Stimulated activated CD4-positive, alpha-beta T cell treated with anti-CD3 and anti-CD28 coated beads, Interleukin-4, amount 100 ng/mL, for 4 hours (primary cell): ENCODE data around the gene ADAMTS20.
"Not testable (repeated sequence)": the region's sequence is repeated elsewhere in the genome, so short reads cannot be mapped to it uniquely, and the experiment has no call there.

Experiments used
- DNase-seq, 2 experiments: peaks; one replicate each; pipeline ENCODE4 v3.0.0-alpha.2; 2020

The ADAMTS20 gene

DNA sequence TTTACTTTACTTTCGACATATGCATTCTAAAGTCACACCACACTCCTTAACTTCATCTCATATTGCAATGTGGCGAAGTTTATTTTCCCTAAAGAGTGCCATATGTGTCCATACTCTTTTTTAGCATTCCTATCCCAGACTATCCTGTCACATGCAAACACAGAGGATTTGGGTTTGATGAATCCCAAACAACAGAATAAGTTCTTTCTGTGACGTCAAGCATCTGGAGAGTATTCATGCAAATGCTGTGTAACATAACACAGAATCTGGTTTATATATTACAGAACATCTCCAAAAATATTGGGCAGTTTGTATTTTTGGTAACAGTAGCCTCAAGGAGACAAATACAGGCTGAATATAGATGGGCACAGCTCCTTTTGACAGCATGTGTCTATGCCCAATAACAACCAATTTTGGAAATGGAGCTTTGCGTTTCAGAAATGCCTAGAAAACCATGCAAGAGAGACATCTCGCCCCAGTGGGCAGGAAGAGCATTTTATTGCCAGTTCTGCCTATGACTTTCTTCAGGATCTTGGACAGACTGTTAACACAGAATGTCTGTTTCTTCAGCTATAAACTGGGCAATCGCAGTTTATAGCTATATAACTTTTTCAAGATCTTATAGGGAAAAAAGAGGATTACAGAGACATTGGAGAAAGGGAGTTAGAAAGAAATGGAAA lies 190.8 kb downstream of the ADAMTS20 start:
- DNase-seq: no peak

DNA sequence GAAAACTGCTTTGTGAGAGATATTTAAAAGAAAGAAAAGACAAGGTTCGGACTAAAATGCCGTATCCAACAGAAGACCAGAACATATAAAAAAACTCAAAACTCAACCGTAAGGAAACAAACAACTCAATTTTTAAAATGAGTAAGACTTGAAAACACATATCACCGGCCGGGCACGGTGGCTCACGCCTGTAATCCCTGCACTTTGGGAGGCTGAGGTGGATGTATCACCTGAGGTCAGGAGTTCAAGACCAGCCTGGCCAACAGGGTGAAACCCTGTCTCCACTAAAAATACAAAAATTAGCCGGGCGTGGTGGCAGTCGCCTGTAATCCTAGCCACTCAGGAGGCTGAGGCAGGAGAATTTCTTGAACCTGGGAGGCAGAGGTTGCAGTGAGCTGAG lies 192.0 kb downstream of the ADAMTS20 start:
- not testable (repeated sequence) for DNase-seq

DNA sequence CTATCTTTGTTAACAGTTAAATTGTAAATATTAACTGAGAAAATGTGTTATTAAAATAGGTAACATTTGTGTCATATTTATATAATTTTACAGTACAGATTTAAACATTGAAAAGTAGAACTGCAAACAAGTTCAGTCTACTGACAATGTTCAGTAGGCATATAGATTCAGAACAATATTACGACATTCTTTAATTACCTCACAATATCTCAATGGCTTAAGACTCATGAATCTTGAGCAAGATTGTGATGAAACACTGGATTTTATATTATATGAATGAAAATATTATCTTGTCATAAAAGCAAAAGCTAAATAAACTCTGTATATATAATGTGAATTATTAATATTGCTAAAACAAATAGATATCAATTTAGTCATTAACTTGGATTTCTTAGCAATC lies 194.9 kb downstream of the ADAMTS20 start:
- no peak for DNase-seq

DNA sequence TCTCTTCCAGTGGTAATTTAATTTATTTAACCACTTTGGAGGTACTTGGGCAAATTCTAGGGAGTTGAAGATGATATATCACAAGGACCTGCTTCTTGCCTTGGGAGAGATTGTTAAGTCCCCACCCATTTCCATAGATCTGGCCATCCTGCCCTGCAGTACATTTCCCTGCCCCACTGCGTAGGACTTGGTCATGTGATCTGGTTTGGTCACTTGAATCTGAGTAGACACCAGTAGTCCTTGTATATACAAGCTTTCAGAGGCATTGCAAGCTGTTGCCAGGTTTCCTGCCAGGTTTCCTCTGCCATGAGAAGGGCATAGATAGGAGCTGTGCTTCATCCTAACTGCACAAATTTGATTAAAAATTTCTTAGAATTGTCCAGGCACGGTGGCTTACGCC lies 200.0 kb downstream of the ADAMTS20 start:
- DNase-seq: no peak

DNA sequence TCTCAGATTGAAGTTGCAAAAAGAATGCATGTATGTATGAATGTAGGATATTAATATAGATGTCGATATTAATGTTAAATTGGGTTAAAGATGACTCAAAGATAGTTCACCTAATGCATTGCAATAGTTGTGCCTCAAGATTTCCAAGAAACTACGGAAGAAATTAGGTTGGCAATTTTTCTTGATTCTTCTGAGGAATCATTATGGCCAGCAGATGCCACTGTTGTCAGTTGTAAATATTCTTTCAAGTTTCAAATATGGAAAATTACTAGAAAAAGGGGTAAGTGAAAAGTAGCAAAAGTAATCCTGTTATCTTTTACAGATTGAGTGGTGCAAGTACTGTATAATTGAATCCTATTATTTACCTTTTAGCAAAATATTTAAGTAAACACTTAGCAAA lies 202.1 kb downstream of the ADAMTS20 start:
- DNase-seq: no peak

DNA sequence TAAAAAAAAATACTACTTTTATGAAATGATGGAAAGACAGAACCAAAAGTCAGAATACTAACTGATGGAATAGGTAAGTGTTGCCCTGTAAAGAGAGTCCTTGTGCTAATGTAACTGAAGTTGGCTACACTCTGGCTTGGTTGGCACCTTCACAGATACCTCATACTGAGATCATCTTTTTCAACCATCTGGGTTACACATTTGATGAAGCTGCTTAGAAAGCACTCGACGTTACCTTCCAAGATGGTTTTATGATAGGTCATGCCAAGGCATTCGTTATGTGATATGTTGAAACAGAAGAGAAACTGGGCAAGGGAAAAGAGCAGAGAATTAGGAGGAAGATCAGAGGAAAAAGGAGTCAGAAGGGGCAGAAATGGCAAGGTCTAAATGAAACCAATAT lies 203.8 kb downstream of the ADAMTS20 start:
- no peak for DNase-seq

DNA sequence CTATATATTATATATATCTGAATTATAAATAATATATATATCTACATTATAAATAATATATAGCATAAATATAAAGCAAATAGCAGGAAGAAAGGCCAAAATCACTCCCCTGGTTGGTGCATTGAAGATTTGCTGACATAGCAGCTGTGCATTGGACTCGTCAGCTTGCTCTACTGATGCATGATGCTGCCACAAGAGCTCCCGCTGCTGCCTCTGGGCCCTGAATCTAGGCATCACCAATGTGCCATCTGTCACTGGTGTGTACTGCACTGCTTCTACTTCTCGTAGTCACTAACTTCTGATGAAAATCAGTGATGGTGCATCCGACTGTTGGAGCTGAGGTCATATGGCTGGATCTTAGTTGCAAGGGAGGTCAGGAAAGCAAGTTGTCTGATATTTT lies 205.0 kb downstream of the ADAMTS20 start:
- DNase-seq: no peak

DNA sequence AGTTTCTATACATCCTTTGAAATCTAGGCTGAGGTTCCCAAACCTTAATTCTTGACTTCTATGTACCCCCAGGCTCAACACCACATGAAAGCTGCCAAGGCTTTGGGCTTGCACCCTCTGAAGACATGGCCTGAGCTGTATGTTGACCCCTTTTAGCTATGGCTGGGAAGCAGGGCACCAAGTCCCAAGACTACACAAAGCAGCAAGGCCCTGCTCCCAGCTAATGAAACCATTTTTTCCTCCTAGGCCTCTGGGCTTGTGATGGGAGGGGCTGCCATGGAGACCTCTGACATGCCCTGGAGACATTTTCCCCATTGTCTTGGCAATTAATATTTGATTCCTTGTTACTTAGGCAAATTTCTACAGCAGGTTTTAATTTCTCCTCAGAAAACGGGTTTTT lies 207.0 kb downstream of the ADAMTS20 start:
- DNase-seq: no peak

DNA sequence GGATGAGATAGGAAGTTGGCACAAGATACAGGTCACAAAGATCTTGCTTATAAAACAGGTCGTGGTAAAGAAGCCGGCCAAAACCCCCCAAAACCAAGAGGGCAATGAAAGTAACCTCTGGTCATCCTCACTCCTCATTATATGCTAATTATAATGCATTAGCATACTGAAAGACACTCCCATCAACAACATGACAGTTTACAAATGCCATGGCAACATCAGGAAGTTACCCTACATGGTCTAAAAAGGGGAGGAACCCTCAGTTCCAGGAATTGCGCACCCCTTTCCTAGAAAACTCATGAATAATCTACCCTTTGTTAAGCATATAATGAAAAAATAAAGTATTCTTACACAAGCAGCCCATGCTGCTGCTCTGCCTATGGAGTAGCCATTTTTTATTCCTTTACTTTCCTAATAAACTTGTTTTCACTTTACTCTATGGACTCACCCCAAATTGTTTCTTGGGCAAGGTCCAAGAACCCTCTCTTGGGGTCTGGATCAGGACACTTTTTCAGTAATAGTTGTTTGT lies 210.2 kb downstream of the ADAMTS20 start:
- DNase-seq: not testable (repeated sequence)

DNA sequence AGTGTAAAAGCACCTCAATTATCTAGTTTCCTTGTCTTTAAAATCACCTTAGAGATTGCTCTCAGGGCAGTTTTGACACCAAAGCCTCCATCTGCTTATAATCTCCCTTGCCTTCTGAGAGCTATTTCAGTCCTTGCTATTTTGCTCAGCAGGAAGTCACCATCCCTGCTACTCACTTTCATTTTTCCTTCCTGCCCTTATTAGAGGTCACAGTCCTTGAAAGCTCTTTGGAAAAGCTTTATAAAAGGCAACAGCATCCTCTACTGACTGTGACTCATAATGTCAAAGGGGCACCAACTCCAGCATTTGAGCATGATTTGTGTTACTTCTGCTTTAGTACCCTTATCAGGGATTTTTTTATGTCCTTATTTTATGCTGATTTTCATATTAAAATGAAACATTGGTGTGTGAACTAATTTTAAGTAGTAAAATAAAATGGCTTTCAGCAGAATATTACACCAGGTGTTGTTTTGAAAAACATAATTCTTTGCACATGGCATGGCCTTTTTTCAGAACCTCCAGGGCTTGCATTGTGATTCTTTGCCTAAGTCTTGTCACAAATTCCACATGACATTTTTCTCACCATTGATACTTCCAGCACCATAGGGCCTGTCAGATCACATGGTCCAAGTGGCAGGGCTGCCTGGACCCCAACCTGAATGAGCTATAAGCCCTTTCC lies 213.0 kb downstream of the ADAMTS20 start:
- DNase-seq: no peak

DNA sequence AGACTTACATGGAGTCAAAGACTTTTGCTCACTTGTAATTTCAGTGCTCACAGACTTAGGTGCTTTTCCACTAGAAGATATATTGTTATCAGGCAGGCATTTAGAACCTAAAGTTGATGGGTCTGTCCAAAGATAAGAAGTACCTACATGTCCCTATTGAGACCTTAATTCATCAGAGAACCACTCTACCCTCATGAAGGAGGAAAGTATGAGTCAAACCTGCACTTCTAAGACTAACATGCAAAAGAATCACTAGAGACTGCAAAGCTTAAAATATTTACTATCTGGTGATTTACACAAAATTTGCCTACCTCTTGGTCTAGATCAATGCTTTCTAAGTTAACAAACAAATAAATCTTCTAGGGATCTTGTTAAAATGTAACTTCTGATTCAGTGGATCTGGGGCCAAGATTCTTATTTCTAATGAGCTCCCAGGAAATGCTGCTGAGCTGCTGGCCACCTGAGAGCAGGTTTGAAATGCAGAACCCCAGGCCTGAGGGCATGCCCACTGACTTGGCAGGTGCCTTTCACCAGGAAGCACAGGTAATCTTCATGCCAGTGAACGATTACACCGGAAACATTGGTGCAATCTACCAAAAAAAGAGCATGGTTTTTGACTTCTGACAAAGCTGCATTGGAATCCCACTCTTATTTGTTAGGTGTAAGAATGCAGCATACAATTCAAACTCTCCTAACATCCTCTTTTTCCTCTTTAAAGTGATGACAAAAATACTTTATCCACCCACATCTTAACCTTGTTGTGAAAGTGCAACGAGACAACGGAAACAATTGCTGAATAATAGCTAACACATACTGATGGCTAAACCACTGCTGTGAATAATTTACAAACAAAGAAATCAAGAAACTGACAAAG lies 214.2 kb downstream of the ADAMTS20 start:
- no peak for DNase-seq

DNA sequence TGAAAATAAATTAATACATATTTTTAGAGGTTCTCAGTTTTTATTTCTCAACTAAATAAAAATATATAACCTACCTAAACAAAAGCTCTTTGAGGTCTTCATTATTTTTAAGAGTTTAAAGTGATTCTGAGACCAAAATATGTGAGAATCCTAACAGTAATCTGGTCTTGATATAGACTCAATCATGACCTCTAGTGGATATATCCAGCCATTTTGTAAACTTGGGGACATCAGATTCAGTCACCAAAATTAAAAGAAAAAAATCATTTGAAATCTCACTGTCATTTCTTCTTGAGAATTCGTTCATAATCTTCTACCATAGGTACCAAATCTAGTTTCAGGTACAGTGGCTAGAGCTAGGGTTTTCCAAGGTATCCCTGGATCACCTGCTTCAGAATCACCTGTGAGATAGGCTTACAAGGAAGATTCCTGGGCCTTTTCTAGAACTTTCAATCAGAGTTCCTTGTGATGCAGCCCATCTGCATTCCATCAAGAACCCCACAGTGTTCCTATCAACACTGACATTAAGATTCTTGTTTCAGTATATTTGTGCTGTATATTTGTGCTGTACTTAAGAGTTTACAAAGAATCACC lies 214.9 kb downstream of the ADAMTS20 start:
- DNase-seq: no peak

DNA sequence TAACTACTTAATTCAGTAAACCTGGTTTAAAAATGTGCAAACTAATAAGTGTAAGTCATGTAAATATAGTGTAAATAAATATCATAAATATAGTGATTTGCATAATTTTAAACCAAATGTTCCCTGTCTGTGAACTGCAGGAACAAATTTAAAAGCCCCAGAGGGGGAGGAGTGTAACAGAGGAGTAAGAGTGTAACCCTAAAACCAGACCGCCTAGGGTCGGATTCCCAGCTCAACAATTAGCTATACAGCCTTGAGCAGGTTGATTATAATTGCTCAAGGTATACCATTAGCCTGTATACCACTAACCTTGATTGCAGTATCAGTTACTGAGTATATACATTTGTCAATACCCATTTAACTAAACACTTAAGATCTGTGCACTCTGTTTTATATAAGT lies 218.4 kb downstream of the ADAMTS20 start:
- no peak for DNase-seq

DNA sequence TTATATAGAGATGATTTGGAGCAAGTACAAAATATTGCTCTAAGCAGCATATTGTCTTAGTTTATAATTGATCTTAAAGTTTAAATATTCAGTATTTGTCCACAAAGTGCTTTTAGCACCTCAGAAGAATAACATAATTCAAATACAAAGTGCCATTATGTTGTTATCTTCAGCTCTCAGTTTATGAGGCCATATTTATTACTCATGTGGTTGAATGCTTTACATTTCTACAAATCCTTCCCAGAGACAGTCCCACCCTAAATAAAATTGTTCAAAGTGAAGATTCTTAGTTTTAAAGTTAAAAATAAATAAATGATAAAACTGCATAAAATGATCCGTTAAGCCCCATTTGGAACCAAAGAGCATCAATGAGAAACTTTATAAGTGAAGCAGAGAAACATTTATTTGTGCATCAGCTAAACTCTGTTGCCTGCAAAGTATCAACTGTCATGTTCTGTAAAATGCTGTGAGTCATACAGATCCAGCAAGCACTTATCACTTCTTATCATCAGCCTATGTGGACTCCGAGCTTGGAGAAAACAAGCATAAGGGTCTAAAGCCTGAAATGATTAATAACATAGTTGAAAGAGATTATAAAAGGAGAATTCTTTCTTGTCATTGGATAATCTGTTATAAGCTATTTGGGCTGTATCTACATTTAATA lies 218.9 kb downstream of the ADAMTS20 start:
- no peak for DNase-seq

DNA sequence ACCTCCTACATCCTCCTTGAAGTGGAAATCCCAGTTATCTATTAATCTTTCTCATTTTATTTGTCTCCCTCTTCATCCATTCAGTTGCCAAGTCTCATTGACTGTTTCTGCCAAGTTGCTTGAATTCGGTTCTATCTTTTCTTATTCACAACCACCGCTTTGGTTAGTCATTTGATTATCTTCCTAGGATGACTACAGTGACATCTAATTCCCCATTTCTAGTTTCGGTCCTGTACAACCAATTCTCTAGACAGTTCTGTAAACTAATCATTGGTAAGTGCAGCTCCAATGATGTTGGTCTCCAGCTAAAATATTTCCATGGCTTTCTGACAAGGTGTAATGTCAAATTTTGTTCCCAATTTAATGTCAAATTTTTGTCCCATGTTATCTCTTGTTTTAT lies 220.1 kb downstream of the ADAMTS20 start:
- no peak for DNase-seq

DNA sequence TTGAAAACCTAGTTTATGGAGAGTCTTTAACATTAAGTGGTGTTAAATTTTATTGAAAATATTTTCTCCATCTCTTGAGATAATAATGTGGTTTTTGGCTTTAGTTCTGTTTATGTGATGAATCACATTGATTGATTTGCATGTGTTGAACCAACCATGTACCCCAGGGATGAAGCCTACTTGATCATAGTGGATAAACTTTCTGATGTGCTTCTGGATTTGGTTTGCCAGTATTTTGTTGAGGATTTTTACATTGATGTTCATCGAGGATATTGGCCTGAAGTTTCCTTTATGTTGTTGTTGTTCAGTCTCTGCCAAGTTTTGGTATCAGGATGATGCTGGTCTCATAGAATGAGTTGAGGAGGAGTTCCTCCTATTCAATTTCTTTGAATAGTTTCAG lies 222.6 kb downstream of the ADAMTS20 start:
- DNase-seq: no peak

DNA sequence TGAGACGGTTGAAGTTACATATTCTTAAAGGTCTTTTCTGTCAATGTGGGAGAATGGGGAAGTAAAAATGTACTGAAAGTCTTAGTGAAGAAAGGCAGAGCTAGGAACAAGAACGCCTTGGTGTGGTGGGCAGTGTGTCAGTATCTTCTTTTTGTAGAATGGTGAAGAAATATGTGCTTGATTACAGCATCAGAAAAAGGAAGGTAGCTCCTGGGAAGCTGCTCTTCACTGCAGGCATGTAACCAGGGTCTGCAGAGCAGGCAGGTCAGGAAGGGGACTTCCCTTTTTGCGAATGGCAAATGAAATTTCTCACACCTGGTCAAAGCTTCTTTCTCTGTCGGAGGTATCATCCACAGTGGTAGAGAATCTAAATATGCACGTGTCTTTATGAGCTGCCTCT lies 226.2 kb downstream of the ADAMTS20 start:
- no peak for DNase-seq

DNA sequence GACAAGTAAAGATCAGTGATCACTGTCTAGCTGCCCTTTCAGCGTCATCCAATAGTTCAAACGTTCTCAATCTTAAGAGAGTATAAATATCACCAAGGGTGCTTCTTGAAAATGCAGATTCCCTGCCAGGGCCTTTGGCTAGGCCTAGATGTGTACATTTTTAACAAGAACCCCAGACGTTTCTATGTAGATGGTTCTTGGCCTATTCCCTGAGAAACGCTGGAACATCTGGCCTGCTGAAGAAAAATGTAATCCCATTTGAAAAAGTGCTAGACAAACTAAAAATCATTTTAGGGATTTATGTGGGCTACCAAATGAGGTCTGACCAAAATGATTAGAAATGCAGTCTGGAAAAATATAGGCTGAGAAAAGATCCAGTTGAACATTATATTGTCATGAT lies 231.7 kb downstream of the ADAMTS20 start:
- no peak for DNase-seq

DNA sequence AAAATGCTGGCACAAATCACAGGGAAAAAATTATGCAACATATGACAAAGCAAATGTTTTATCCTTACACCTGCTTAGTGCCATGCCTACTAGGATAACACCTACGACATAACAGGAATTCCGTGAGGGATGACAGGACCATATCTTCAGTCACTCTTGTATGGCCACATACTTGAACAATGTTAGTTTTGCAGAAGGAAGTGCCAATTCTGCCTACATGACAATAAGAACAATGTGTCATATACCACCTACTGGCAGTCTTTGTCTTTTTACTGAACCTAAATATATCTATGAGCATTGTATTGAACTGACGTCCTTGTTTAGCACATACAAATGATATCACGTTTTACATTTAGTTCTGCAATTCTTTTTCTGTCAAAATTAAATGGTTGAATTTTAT lies 234.0 kb downstream of the ADAMTS20 start:
- DNase-seq: no peak

DNA sequence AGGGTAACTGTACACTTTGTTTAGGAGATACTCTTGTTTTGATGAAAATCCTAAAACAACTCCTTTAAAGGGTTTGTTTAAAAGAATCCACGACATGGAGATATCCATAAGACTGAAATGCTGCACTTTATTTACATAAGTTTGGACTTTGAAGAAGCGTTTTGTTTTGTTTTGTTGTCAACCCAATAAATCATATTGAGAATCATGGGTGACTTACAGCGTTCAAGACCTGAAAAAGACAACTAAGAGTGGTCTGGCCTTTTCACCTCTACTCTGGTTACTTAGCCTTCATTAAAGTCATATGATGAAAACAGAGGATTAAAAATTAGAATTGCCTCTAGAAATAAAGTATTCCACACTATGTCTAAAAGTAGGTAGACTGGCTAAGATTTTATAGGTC lies 234.8 kb downstream of the ADAMTS20 start:
- DNase-seq: no peak

DNA sequence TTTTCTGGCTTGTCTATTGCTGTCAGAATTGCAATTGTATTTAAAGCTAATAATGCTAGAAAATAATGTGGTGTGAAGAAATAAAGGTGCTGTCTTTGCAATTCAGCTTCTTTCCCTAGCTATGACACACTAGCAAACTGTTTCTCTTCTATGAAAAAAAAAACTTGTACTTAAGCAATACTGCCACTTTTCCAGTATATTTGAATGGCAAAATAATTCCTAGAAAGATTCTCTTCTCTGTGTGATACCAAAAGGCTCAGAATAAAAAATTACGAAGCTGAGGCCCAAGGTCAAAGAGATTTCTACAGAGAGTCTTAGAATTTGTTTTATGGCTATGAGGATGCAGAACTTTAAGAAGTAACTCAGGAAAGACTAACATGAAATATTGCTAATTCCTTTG lies 235.5 kb downstream of the ADAMTS20 start:
- no peak for DNase-seq

DNA sequence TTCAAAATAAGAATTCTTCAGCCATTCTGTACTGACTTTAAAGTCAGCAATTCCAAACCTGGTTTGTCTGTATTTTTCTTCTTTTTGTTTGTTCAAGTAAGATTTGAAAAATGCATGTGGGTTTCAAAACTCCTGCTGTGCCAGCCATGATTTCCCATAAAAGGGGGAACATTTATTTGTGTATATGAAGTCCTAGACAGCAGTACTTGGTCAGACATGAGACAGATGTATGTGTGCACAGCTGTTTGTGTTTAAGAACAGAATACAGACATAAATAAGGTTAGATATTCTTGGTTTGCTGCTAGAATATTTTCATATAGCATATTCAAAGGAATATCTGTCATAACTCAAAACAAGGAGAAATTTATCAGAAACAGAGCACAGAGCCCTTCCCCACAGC lies 236.0 kb downstream of the ADAMTS20 start:
- DNase-seq: no peak
